Fibroblast of skin of scalp (primary cell): ENCODE measurements around the gene GPR4.
"Not testable (repeated sequence)": the region's sequence is repeated elsewhere in the genome, so short reads cannot be mapped to it uniquely, and the experiment has no call there.

ENCODE experiments used
- DNase-seq: peaks from one replicate; pipeline ENCODE4 v3.0.0-alpha.2; 2013

GPR4 gene

DNA sequence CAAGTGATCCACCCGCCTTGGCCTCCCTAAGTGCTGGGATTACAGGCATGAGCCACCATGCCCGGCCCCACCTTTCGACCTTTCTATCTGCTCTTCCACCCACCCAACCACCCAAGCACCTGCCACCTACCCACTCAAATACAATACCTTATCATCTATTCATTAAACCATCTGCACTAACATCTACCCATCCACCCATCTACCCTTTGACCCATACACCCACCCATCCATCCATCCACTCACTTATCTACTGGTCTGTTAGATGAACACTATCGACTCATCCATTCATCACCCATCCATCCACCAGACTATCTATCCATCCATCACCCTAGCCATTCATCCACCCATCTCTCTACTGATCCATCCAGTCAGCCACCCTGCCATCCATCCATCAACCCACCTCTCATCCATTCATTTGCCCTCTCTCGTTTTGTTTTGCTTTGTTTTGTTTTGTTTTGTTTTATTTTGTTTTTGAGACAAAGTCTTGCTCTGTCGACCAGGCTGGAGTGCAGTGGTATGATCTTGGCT lies 20.0 kb upstream of the GPR4 start:
- DNase-seq: no peak

DNA sequence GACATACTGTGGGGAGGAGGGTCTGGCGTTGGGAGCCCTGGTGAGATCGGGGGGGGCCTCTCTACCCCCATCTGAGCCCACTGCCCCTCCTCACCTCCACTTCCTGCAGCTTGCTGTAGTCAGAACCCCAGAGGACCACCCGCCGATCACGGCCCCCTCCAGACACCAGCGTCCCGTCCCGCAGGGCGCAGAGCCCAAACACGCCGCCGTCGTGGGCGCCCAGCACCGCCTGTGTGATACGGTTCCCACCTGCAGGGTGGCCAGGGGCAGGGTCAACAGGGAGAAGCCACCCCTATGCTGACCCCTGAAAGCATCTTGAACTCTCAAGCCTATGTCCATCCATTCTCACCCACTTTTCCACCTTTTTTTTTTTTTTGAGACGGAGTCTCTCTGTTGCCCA lies 19.4 kb upstream of the GPR4 start:
- no peak for DNase-seq

- no peak for DNase-seq
Measured at GRCh38 chr19:45616704-45617017, 14.6 kb upstream of the GPR4 start.

GRCh38 chr19:45615795-45616703 lies 14.0 kb upstream of the GPR4 start:
- peak; percentile 89 for DNase-seq

GRCh38 chr19:45615056-45615455 lies 13.0 kb upstream of the GPR4 start:
- not testable (repeated sequence) for DNase-seq

DNA sequence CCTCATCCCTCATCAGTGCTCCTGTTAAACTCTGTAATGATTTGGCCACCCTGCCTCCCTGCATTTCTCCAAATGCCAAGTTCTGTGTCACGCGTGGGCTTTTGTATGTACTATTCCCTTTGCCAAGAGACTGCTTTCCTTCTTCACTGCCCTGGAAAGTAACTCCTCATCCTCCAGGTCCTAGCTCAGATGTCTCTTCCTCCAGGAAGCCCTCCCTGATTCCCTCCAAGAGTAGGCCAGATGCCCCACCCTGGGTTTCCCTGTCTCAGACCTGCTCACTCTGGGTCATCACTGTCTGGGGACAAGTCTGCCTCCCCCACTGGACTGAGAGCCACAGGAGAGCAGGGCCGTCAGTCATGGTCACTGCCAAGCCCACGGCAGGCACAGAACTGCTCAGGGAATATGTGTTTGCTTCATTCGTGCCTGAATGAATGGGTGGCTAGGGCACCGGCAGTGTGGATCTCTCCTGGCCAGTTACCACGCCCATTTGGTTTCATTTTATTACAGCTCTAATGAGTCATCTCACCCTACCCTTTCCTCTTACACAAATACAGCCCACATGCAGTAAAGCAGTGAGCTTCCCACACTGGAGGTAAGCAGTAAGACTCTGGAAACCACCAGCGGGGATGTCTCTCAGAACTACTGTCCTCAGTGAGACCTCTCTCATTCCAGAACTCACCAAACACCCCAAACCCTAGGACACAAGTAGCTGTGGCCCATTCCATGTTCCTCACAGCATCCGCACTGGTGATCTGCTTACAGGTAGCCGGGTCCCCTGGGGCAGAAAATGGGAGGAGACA lies 12.1 kb upstream of the GPR4 start:
- DNase-seq: peak; percentile 76

- DNase-seq: no peak
Measured at GRCh38 chr19:45608948-45609347, 6.9 kb upstream of the GPR4 start.

- DNase-seq: peak; percentile 72
Measured at GRCh38 chr19:45607071-45608029, 5.3 kb upstream of the GPR4 start.

DNA sequence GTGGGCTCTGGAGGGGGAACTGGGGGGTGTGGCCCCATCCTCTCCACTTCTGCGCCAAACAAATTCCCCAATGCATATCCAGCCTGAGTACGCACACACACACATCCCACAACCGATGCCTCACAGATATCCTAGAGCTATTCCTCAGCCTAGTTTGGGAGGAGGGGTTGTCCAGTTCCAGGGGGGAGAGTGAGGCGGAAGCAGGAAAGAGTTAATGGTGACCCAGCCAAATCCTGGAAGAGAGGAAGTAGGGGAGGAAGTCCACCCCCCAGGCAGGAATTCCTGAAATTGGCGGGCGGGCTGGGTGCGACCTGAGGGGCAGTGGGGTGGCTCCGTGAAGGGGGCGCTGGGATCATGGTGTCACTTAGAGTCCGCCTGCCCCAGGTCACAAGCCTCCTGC lies 897 bp downstream of the GPR4 start:
- DNase-seq: no peak

GRCh38 chr19:45600340-45600885 lies 1.6 kb downstream of the GPR4 start:
- DNase-seq: no peak

GRCh38 chr19:45599286-45599685 lies 2.7 kb downstream of the GPR4 start:
- DNase-seq: no peak

- no peak for DNase-seq
Measured at GRCh38 chr19:45598267-45599001, 3.6 kb downstream of the GPR4 start.

DNA sequence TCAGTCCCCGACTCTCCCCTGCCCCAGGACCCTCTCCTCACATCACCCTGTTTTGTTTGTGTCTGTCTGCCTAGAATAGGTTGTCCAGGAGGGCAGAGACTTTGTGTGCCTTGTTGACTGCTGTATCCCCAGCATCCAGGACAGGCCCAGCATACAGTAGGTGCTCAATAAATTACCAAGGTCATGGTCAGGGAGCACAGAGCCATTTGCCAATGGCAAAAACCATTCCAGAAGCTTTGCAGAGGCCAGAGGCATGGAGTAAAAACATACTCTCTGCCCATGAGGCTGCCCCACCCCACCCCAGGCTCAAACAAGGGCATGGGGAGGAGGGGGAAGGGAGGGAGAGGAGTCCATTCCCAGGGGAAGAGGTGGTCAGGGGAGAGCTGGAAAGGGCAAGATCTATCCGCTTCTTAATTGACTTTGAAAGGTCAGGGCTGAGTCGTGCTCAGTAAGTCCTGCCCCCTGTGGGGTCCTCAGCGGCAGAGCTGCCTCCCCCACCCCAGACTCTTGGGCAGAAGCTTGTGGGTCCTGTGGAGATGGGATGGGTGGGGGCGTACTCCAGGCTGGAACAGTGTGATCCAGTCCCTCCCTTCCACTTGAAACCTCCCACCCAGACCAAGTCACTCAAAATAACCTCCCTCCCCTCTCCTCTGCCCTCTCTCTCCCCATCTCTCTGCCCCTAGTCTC lies 4.4 kb downstream of the GPR4 start:
- no peak for DNase-seq

- DNase-seq: no peak
Measured at GRCh38 chr19:45595814-45596213, 6.2 kb downstream of the GPR4 start.

- no peak for DNase-seq
Measured at GRCh38 chr19:45593520-45593919, 8.5 kb downstream of the GPR4 start.

DNA sequence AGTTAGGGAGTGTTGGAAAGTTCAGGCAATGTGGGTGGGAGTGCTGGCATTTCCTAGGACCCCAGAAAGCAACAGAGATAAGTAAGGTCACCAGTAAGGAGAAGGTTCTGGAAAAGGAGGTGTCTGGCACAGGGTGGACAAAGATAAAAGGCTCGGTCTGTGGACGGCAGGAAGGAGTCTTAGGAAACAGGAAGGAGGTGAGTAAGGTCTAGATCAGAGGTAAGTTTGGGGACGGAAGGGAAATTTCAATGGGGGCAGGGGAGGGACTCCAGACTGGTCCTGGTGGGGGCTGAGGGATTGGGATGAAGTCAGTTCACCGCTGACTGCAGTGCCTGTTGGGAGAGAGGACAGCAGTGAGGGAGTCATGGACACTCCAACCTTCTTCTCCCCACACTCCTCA lies 9.6 kb downstream of the GPR4 start:
- DNase-seq: no peak

GRCh38 chr19:45591638-45592005 lies 10.4 kb downstream of the GPR4 start:
- no peak for DNase-seq

- DNase-seq: peak; percentile 40
Measured at GRCh38 chr19:45591004-45591637, 10.9 kb downstream of the GPR4 start.

DNA sequence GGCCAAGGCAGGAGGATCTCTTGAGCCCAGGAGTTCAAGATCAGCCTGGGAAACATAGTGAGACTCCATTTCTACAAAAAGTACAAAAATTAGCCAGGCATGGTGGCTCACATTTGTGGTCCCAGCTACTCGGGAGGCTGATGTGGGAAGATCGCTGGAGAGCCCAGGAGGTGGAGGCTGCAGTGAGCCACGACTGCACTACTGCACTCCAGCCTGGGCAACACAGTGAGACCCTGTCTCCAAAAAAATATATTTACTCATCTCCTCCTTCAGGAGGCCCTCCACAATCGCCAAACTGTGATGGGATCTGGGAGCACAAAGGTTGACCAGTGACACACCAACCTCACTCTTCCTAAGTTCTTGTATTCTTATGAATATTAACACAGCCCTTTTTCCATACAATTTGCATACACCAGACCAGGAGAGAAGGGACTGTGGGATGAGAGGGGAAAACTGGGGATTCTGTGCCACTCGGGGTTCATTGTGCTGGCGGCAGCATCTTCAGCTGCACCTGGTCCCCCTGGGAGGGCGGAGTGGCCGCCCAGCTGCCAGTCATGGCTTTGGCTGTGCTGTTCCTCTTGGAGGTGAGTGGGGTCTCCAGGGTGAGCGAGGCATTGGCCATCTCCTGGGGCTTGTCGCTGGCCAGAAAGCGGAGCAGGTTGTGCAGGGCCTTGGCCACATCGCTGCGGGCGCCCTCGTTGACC lies 11.6 kb downstream of the GPR4 start:
- DNase-seq: no peak

GRCh38 chr19:45589768-45590167 lies 12.2 kb downstream of the GPR4 start:
- no peak for DNase-seq
